Natural killer cell (primary cell): ENCODE results near the gene DRD2. TPM values are rescaled to one million over a fixed set of nuclear protein-coding genes. Genes with fewer than 3 reads are reported as not detected.

Source experiments
- ATAC-seq, 3 donors: fragments of 150-1000 bp in 2 of 3; fragments of 200-7000 bp in 1 of 3; cut with Tn5 transposase; 1 replicate in 1 of 3; 2 replicates in 2 of 3; pipeline ENCODE4 v1.10.0; 2021; ENCODE audit warnings: mild to moderate bottlenecking in 2 of 3, moderate library complexity in 2 of 3
- DNase-seq, 2 donors: peaks; one replicate each; pipeline versions ENCODE4 v3.0.0 to v3.0.0-alpha.2; 2013 to 2021; ENCODE audit warnings: mixed read lengths in 1 of 2
- H3K27ac ChIP-seq: one replicate; pipeline ENCODE4 v1.5.1; 2013; ENCODE audit warnings: mild to moderate bottlenecking, low read length
- H3K27me3 ChIP-seq: one replicate; pipeline ENCODE4 v1.6.1; 2013; ENCODE audit warnings: low read length; ENCODE audit not compliant: control insufficient read depth, insufficient read depth
- H3K36me3 ChIP-seq: one replicate; pipeline ENCODE4 v1.6.1; 2013; ENCODE audit warnings: low read length; ENCODE audit not compliant: control insufficient read depth, insufficient read depth
- H3K4me1 ChIP-seq: one replicate; pipeline ENCODE4 v1.6.1; 2013; ENCODE audit warnings: low read length; ENCODE audit not compliant: control insufficient read depth, insufficient read depth
- H3K4me3 ChIP-seq: one replicate; pipeline ENCODE4 v1.5.1; 2013; ENCODE audit warnings: low read length
- H3K9me3 ChIP-seq: one replicate; pipeline ENCODE4 v1.6.1; 2013; ENCODE audit warnings: low read length; ENCODE audit not compliant: control insufficient read depth, insufficient read depth
- H3K27ac Mint-ChIP-seq, 2 donors: one replicate each; pipeline ENCODE4 v1.8.0; 2022; ENCODE audit warnings: mild to moderate bottlenecking in 2 of 2, mixed read lengths in 2 of 2, moderate library complexity in 1 of 2
- H3K27me3 Mint-ChIP-seq, 2 donors: one replicate each; pipeline ENCODE4 v1.8.0; 2022; ENCODE audit warnings: low read depth in 2 of 2, mixed read lengths in 2 of 2
- H3K36me3 Mint-ChIP-seq: one replicate; pipeline ENCODE4 v1.8.0; 2022; ENCODE audit warnings: mixed read lengths
- H3K4me1 Mint-ChIP-seq, 2 donors: one replicate each; pipeline ENCODE4 v1.8.0; 2022; ENCODE audit warnings: mixed read lengths in 2 of 2
- H3K4me3 Mint-ChIP-seq: one replicate; pipeline ENCODE4 v1.8.0; 2022; ENCODE audit warnings: mild to moderate bottlenecking, moderate library complexity, mixed read lengths
- H3K9me3 Mint-ChIP-seq, 2 donors: one replicate each; pipeline ENCODE4 v1.8.0; 2022; ENCODE audit warnings: mixed read lengths in 2 of 2
- WGBS: methylation state at CpG from one replicate; pipeline ENCODE4 v1.1.7; 2013; ENCODE audit warnings: missing lambda C conversion rate; ENCODE audit not compliant: insufficient coverage; 5-methylcytosine and 5-hydroxymethylcytosine counted together
- intact Hi-C: fragments of 100-400 bp; cut with micrococcal nuclease; formaldehyde crosslinking; loops from one replicate; pipeline ENCODE4 v1.14.2; 2022
- total RNA-seq, 4 donors: library from RNA; stranded (reverse); fragments of 120-200 nt in 1 of 4; gene quantifications; one replicate each; pipeline versions ENCODE4 v1.2.3 to v1.2.4, GENCODE V29; 2013 to 2022
- TF ChIP-seq, protein P1 (sequence below): fragments of 200-600 bp; IDR thresholded peaks from one replicate; pipeline ENCODE4 v1.8.0; 2022; ENCODE audit warnings: antibody characterized with exemption

DRD2 gene
- total RNA-seq, 3 donors from 2014 or later (not counting 1 experiment from before 2014, with no cell fraction given) = not detected

DNA sequence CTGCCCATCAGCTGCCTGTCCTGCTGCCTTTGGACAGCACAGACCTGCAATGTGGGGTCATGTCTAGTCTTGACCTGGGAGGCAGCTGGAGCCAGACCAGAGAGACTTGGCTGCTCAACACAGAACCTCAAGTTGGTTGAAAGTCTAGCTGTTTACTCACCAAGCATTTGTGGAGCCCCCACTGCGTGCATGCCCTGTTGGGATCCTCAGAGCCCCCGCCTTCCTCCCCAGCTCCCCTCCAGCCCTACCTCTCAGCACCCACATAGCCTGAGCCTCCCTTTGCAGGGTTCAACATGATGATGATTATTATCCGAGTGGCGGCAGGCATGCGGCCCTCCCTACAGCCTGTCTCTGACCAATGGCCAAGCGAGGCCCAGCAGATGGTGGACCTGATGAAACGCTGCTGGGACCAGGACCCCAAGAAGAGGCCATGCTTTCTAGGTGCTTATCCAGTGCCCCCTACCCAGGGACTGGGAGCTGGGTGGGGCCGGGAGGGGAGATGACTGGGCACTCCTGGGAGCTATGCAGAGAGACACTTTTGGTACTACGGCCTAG lies 79.3 kb downstream of the DRD2 start:
- Mint-ChIP-seq H3K36me3 (no peaks in the 10 kb centered on the region), H3K4me1 (no peaks in the 10 kb centered on the region), H3K4me3 (no peak overlapping the region), H3K27ac (no peak overlapping the region), H3K27me3 (no peaks in the 10 kb centered on the region), H3K9me3 (no peaks in the 10 kb centered on the region)
- Histone ChIP-seq H3K27ac (no peak overlapping the region), H3K27me3 (no peaks in the 10 kb centered on the region), H3K36me3 (no peaks in the 10 kb centered on the region), H3K4me1 (no peaks in the 10 kb centered on the region), H3K9me3 (no peaks in the 10 kb centered on the region), H3K4me3 (no peak overlapping the region)
- ATAC-seq = no peak
- TF ChIP-seq, protein P1, sequence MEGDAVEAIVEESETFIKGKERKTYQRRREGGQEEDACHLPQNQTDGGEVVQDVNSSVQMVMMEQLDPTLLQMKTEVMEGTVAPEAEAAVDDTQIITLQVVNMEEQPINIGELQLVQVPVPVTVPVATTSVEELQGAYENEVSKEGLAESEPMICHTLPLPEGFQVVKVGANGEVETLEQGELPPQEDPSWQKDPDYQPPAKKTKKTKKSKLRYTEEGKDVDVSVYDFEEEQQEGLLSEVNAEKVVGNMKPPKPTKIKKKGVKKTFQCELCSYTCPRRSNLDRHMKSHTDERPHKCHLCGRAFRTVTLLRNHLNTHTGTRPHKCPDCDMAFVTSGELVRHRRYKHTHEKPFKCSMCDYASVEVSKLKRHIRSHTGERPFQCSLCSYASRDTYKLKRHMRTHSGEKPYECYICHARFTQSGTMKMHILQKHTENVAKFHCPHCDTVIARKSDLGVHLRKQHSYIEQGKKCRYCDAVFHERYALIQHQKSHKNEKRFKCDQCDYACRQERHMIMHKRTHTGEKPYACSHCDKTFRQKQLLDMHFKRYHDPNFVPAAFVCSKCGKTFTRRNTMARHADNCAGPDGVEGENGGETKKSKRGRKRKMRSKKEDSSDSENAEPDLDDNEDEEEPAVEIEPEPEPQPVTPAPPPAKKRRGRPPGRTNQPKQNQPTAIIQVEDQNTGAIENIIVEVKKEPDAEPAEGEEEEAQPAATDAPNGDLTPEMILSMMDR = no peak
- no peak for DNase-seq
- intact Hi-C loops = no loop called here
- 92% methylated on average over 8 of the region's 9 CpGs for WGBS

DNA sequence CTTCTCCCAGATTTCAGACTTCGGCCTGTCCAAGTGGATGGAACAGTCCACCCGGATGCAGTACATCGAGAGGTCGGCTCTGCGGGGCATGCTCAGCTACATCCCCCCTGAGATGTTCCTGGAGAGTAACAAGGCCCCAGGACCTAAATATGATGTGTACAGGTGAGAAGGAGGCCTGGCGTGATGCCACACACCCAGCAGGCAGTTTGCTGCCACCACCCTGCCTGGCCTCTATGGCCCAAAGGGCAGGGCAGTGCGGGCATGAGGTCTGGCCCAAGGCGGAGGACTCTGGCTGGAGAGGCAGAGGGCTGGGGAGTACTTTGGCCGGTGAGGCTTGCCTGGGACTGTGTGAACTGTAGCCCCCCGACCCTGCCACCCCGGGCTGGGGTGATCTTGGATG lies 80.3 kb downstream of the DRD2 start:
- intact Hi-C loops = no loop called here
- no peaks in the 10 kb centered on the region for H3K27me3 Mint-ChIP-seq
- no peak overlapping the region for H3K4me3 Mint-ChIP-seq
- no peak overlapping the region for H3K27ac Mint-ChIP-seq
- no peaks in the 10 kb centered on the region for H3K27me3 ChIP-seq
- no peaks in the 10 kb centered on the region for H3K36me3 ChIP-seq
- no peak overlapping the region for H3K27ac ChIP-seq
- no peak for DNase-seq
- WGBS = 93% methylated on average over 11 of the region's 11 CpGs
- no peaks in the 10 kb centered on the region for H3K9me3 Mint-ChIP-seq
- H3K36me3 Mint-ChIP-seq = no peaks in the 10 kb centered on the region
- ATAC-seq = no peak
- TF ChIP-seq, protein P1 = no peak
- no peaks in the 10 kb centered on the region for H3K4me1 ChIP-seq
- H3K4me1 Mint-ChIP-seq = no peaks in the 10 kb centered on the region
- H3K9me3 ChIP-seq = no peaks in the 10 kb centered on the region
- H3K4me3 ChIP-seq = no peak overlapping the region

DNA sequence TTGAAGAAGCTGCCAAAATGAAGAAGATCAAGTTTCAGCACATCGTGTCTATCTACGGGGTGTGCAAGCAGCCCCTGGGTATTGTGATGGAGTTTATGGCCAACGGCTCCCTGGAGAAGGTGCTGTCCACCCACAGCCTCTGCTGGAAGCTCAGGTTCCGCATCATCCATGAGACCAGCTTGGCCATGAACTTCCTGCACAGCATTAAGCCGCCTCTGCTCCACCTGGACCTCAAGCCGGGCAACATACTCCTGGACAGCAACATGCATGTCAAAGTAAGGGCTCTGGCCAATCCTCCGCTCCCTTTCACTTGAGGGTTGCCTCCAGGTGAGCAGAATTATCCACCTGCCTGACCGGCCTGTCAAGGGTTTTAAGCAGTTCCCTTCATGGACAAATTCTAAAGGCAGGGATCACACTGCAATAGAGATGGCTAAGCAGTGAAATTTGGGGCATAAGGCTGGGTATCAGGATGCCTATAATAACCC lies 81.7 kb downstream of the DRD2 start:
- TF ChIP-seq, protein P1 = no peak
- intact Hi-C loops = no loop called here
- no peaks in the 10 kb centered on the region for H3K27me3 ChIP-seq
- ATAC-seq = no peak
- H3K27ac ChIP-seq = no peak overlapping the region
- no peak overlapping the region for H3K4me3 Mint-ChIP-seq
- no peaks in the 10 kb centered on the region for H3K36me3 Mint-ChIP-seq
- H3K9me3 Mint-ChIP-seq = no peaks in the 10 kb centered on the region
- no peaks in the 10 kb centered on the region for H3K27me3 Mint-ChIP-seq
- 91% methylated on average over 8 of the region's 8 CpGs for WGBS
- H3K4me3 ChIP-seq = no peak overlapping the region
- no peaks in the 10 kb centered on the region for H3K4me1 Mint-ChIP-seq
- no peak for DNase-seq
- H3K4me1 ChIP-seq = no peaks in the 10 kb centered on the region
- H3K27ac Mint-ChIP-seq = no peak overlapping the region
- H3K9me3 ChIP-seq = no peaks in the 10 kb centered on the region
- H3K36me3 ChIP-seq = no peaks in the 10 kb centered on the region
